HG03025 (cell line): ENCODE measurements around the gene SERPINA10.
"Not testable (repeated sequence)": the region's sequence is repeated elsewhere in the genome, so short reads cannot be mapped to it uniquely, and the experiment has no call there.

Experiments
- ATAC-seq: cut with Tn5 transposase; IDR thresholded peaks from one replicate; pipeline ENCODE4 v1.9.1; 2021; ENCODE audit warnings: mild to moderate bottlenecking, moderate library complexity; ENCODE audit not compliant: unreplicated experiment, low FRiP score

The SERPINA10 gene

GRCh38 chr14:94316692-94317091 lies 23.6 kb upstream of the SERPINA10 start:
- ATAC-seq: no peak

- no peak for ATAC-seq
These were observed 21.8 kb upstream of the SERPINA10 start for GRCh38 chr14:94314890-94315289.

GRCh38 chr14:94313991-94314655 lies 21.1 kb upstream of the SERPINA10 start:
- no peak for ATAC-seq

GRCh38 chr14:94312481-94313246 lies 19.6 kb upstream of the SERPINA10 start:
- no peak for ATAC-seq

GRCh38 chr14:94310248-94310647 lies 17.2 kb upstream of the SERPINA10 start:
- no peak for ATAC-seq

GRCh38 chr14:94309721-94310120 lies 16.7 kb upstream of the SERPINA10 start:
- ATAC-seq: no peak

- no peak for ATAC-seq
These were observed 14.4 kb upstream of the SERPINA10 start for GRCh38 chr14:94307410-94307992.

- no peak for ATAC-seq
These were observed 13.2 kb upstream of the SERPINA10 start for GRCh38 chr14:94306047-94306978.

- ATAC-seq: no peak
These were observed 12.6 kb upstream of the SERPINA10 start for GRCh38 chr14:94305620-94306019.

GRCh38 chr14:94304243-94304642 lies 11.2 kb upstream of the SERPINA10 start:
- ATAC-seq: no peak

GRCh38 chr14:94303111-94303510 lies 10.0 kb upstream of the SERPINA10 start:
- no peak for ATAC-seq

GRCh38 chr14:94298130-94298529 lies 5.1 kb upstream of the SERPINA10 start:
- ATAC-seq: no peak

- not testable (repeated sequence) for ATAC-seq
These were observed 3.1 kb upstream of the SERPINA10 start for GRCh38 chr14:94296181-94296545.

GRCh38 chr14:94295360-94296180 lies 2.5 kb upstream of the SERPINA10 start:
- ATAC-seq: no peak

- no peak for ATAC-seq
These were observed 483 bp upstream of the SERPINA10 start for GRCh38 chr14:94293578-94293924.

- ATAC-seq: no peak
These were observed 569 bp downstream of the SERPINA10 start for GRCh38 chr14:94292526-94292871.

- no peak for ATAC-seq
These were observed 1.1 kb downstream of the SERPINA10 start for GRCh38 chr14:94291906-94292525.

- ATAC-seq: no peak
These were observed 1.7 kb downstream of the SERPINA10 start for GRCh38 chr14:94291159-94291905.

- ATAC-seq: no peak
These were observed 2.9 kb downstream of the SERPINA10 start for GRCh38 chr14:94290197-94290596.
